SK-N-SH (cell line): ENCODE data around the gene PODXL. TPM values are rescaled to one million over a fixed set of nuclear protein-coding genes. Genes with fewer than 3 reads are reported as not detected.

ENCODE experiments used
- CTCF ChIA-PET: fragments of 300-600, 350-600 bp; formaldehyde crosslinking; extraction: SDS; loops from one replicate; lab custom pipeline; 2021; lab: Yijun Ruan, JAX
- POLR2A ChIA-PET: fragments of 350-600 bp; sonication (Branson Sonifier 250); formaldehyde crosslinking; extraction: SDS; loops from one replicate; lab custom pipeline; 2020; ENCODE audit warnings: antibody characterized with exemption, inconsistent platforms; lab: Yijun Ruan, JAX
- DNase-seq: peaks from one replicate; pipeline ENCODE4 v3.0.0; 2012
- H2AFZ ChIP-seq: fragments of 200-600 bp; sonication (generic); 2 replicates; pipeline ENCODE4 v1.8.1; 2016; ENCODE audit warnings: antibody characterized with exemption, mild to moderate bottlenecking, low read depth
- H3F3A ChIP-seq: fragments of 200-600 bp; sonication (generic); replicated peaks from 2 replicates; pipeline ENCODE3; 2016; ENCODE audit warnings: antibody characterized with exemption, mild to moderate bottlenecking; ENCODE audit not compliant: insufficient read depth
- H3K27ac ChIP-seq, 2 experiments: fragments of 200-500 bp in 1 of 2; fragments of 200-600 bp in 1 of 2; sonication (Bioruptor generic) in 1 of 2; sonication (generic), shearing (Covaris generic) in 1 of 2; 2 replicates each; pipeline versions ENCODE4 v1.5.1 to v1.6.1; 2014 to 2016; ENCODE audit warnings: low read depth in 2 of 2, inconsistent platforms in 1 of 2, low read length in 1 of 2, mild to moderate bottlenecking in 1 of 2, mixed read lengths in 1 of 2
- H3K27me3 ChIP-seq: fragments of 200-600 bp; sonication (generic), shearing (Covaris generic); 2 replicates; pipeline ENCODE4 v1.6.1; 2016; ENCODE audit warnings: mixed run types; ENCODE audit not compliant: insufficient read depth
- H3K36me3 ChIP-seq, 2 experiments: fragments of 200-500 bp in 1 of 2; fragments of 200-600 bp in 1 of 2; sonication (Bioruptor generic) in 1 of 2; sonication (generic) in 1 of 2; replicated peaks in 1 of 2; 2 replicates each; pipeline versions ENCODE3 to v1.5.1; 2014 to 2016; ENCODE audit warnings: low read length in 1 of 2, mild to moderate bottlenecking in 1 of 2; ENCODE audit not compliant: insufficient read depth in 2 of 2, control insufficient read depth in 1 of 2
- H3K4me1 ChIP-seq, 2 experiments: fragments of 200-500 bp in 1 of 2; fragments of 200-600 bp in 1 of 2; sonication (Bioruptor generic) in 1 of 2; sonication (generic), shearing (Covaris generic) in 1 of 2; 2 replicates each; pipeline versions ENCODE4 v1.5.1 to v1.6.1; 2014 to 2016; ENCODE audit warnings: low read depth in 1 of 2, low read length in 1 of 2, mixed run types in 1 of 2; ENCODE audit not compliant: insufficient read depth in 2 of 2, control insufficient read depth in 1 of 2
- H3K4me2 ChIP-seq: fragments of 200-600 bp; sonication (generic), shearing (Covaris generic); 2 replicates; pipeline ENCODE4 v1.6.1; 2017; ENCODE audit warnings: mixed run types
- H3K4me3 ChIP-seq, 2 experiments: fragments of 200-500 bp in 1 of 2; fragments of 200-600 bp in 1 of 2; sonication (Bioruptor generic) in 1 of 2; sonication (generic), shearing (Covaris generic) in 1 of 2; 2 replicates each; pipeline versions ENCODE4 v1.5.1 to v1.8.1; 2014 to 2016; ENCODE audit warnings: low read depth in 2 of 2, inconsistent platforms in 1 of 2, low read length in 1 of 2, mild to moderate bottlenecking in 1 of 2, mixed read lengths in 1 of 2, moderate library complexity in 1 of 2
- H3K79me2 ChIP-seq: fragments of 200-600 bp; sonication (generic); 2 replicates; pipeline ENCODE4 v1.8.1; 2017; ENCODE audit warnings: mild to moderate bottlenecking; ENCODE audit not compliant: insufficient read depth
- H3K9ac ChIP-seq: fragments of 200-600 bp; sonication (generic); 2 replicates; pipeline ENCODE4 v1.6.1; 2017; ENCODE audit warnings: mixed run types
- H3K9me2 ChIP-seq: fragments of 200-600 bp; sonication (generic); 2 replicates; pipeline ENCODE4 v1.6.1; 2017; ENCODE audit warnings: mixed run types
- H3K9me3 ChIP-seq: fragments of 200-600 bp; sonication (generic); 2 replicates; pipeline ENCODE4 v1.6.1; 2017; ENCODE audit warnings: mixed run types, mild to moderate bottlenecking, moderate library complexity
- H4K20me1 ChIP-seq: fragments of 200-600 bp; sonication (generic); 2 replicates; pipeline ENCODE4 v1.6.1; 2017; ENCODE audit warnings: mild to moderate bottlenecking, mixed run types; ENCODE audit not compliant: insufficient read depth
- CHD2 ChIP-seq: fragments of 150-350 bp; IDR thresholded peaks from 2 replicates; pipeline ENCODE4 v1.6.1; 2018; ENCODE audit warnings: low read length; ENCODE audit not compliant: partially characterized antibody
- ELF1 ChIP-seq: IDR thresholded peaks from 2 replicates; pipeline ENCODE4 v1.4.0; 2012
- EP300 ChIP-seq, 2 experiments: IDR thresholded peaks; 2 replicates each; pipeline versions ENCODE4 v1.4.0 to v1.6.1; 2012; ENCODE audit warnings: borderline replicate concordance in 1 of 2, low read depth in 1 of 2, low read length in 1 of 2
- FOXJ3 ChIP-seq: sonication (generic); formaldehyde crosslinking; IDR thresholded peaks from 2 replicates; pipeline ENCODE4 v1.5.1; 2020; ENCODE audit warnings: mild to moderate bottlenecking, missing genetic modification reagents
- MAX ChIP-seq: IDR thresholded peaks from 2 replicates; pipeline ENCODE4 v1.4.0; 2012; ENCODE audit warnings: low read depth
- NFIC ChIP-seq: IDR thresholded peaks from 2 replicates; pipeline ENCODE4 v1.4.0; 2012; ENCODE audit warnings: borderline replicate concordance
- NRF1 ChIP-seq: IDR thresholded peaks from 2 replicates; pipeline ENCODE4 v1.6.1; 2012; ENCODE audit warnings: low read depth, mild to moderate bottlenecking, low read length
- PBX3 ChIP-seq: IDR thresholded peaks from 2 replicates; pipeline ENCODE4; 2012
- POLR2AphosphoS5 ChIP-seq: IDR thresholded peaks from 2 replicates; pipeline ENCODE4 v1.6.1; 2012; ENCODE audit warnings: low read depth, low read length
- RXRA ChIP-seq: IDR thresholded peaks from 2 replicates; pipeline ENCODE4 v1.4.0; 2012; ENCODE audit warnings: low read depth, mild to moderate bottlenecking, borderline replicate concordance
- SIN3A ChIP-seq: IDR thresholded peaks from 2 replicates; pipeline ENCODE4 v1.6.1; 2012; ENCODE audit warnings: low read depth, mild to moderate bottlenecking, low read length, moderate library complexity, borderline replicate concordance
- SMC3 ChIP-seq: IDR thresholded peaks from 2 replicates; pipeline ENCODE4 v1.6.1; 2012; ENCODE audit warnings: low read depth, low read length, improper control_type of control experiment
- TAF1 ChIP-seq: IDR thresholded peaks from 2 replicates; pipeline ENCODE4 v1.6.1; 2012; ENCODE audit warnings: low read depth, mild to moderate bottlenecking, low read length, moderate library complexity, borderline replicate concordance
- TCF12 ChIP-seq: IDR thresholded peaks from 2 replicates; pipeline ENCODE4 v1.4.0; 2012
- YY1 ChIP-seq: IDR thresholded peaks from 2 replicates; pipeline ENCODE4 v1.4.0; 2012; ENCODE audit warnings: low read depth, mild to moderate bottlenecking
- WGBS: methylation state at CpG from one replicate; pipeline ENCODE4 v1.1.6; 2017; ENCODE audit warnings: low lambda C conversion rate; 5-methylcytosine and 5-hydroxymethylcytosine counted together
- polyA plus RNA-seq, 3 experiments: library from polyadenylated mRNA; depleted of rRNA; stranded (reverse); fragments of >200 nt; gene quantifications; 2 replicates each; pipeline ENCODE4 v1.2.3, GENCODE V29; 2012
- TF ChIP-seq, protein P1 (sequence below): fragments of 150-350 bp; IDR thresholded peaks from 2 replicates; pipeline ENCODE4 v1.6.1; 2016; ENCODE audit warnings: mild to moderate bottlenecking, low read depth, low read length
- TF ChIP-seq, protein P2 (sequence below): fragments of 150-350 bp; IDR thresholded peaks from 2 replicates; pipeline ENCODE4 v1.6.1; 2017; ENCODE audit warnings: antibody characterized with exemption, low read length, low read depth, borderline replicate concordance
- TF ChIP-seq, protein P3 (sequence below): IDR thresholded peaks from 2 replicates; pipeline ENCODE4 v1.6.1; 2012; ENCODE audit warnings: mild to moderate bottlenecking, low read depth, low read length, moderate library complexity

The PODXL gene
- polyA plus RNA-seq, 1 of the 3 experiments (the other 2 are of a cell fraction), result 76.1 TPM

DNA sequence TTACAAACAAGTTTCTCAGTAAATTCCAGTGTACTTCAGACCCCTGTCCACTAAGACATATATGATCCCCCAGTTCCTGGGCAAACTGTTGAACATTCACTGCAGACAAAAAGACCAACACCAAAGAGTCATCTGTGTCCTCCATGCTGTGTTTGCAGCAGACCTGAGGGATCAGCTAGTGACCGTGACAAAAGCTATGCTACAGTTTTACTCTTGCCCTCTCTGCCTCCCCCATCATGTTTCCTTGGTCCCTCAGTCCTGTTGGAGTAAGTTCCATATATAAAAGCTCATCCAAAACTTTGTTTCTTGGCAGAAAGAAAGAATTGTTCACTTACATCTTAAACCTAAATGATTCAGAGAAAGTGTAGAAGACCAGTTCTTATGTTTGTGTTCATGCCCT is 56.1 kb downstream of the PODXL start:
- ChIA-PET POLR2A (interaction anchor here (1.0 kb wide), 1 partner anchor 11 kb away, joined by 3 read pairs; no protein-coding TSS in a partner anchor), CTCF (interaction anchor here (0.9 to 15.5 kb wide), 7 partner anchors 8 to 1016 kb away, joined by 3 to 291 read pairs (median 12); no protein-coding TSS in a partner anchor)
- peaks cover 8% of the 10 kb centered on the region; the same call in 1 of the 2 replicates for H3K79me2 ChIP-seq
- no peak overlapping the region for H3K9ac ChIP-seq
- peaks cover 94% of the 10 kb centered on the region for H3F3A ChIP-seq
- no peaks in the 10 kb centered on the region for H3K27me3 ChIP-seq
- WGBS, result 95% methylated on average over 1 of the region's 1 CpG
- peaks cover 20 to 31% of the 10 kb centered on the region in 2 experiments; a peak in 3 of 4 replicates for H3K4me1 ChIP-seq
- H3K4me2 ChIP-seq, result no peak overlapping the region
- TF ChIP-seq SIN3A (no peak), NFIC (no peak), EP300 (IDR thresholded peaks at IDR 0.05; ENCODE audit: borderline replicate concordance in 1 of 2, low read depth in 1 of 2, low read length in 1 of 2) (no peak), FOXJ3 (no peak), POLR2AphosphoS5 (no peak; the same call in 1 of the 2 replicates), YY1 (no peak), TAF1 (no peak), SMC3 (no peak), MAX (no peak), TCF12 (no peak), ELF1 (no peak), NRF1 (no peak), RXRA (no peak), PBX3 (no peak), CHD2 (no peak)
- TF ChIP-seq, protein P1, sequence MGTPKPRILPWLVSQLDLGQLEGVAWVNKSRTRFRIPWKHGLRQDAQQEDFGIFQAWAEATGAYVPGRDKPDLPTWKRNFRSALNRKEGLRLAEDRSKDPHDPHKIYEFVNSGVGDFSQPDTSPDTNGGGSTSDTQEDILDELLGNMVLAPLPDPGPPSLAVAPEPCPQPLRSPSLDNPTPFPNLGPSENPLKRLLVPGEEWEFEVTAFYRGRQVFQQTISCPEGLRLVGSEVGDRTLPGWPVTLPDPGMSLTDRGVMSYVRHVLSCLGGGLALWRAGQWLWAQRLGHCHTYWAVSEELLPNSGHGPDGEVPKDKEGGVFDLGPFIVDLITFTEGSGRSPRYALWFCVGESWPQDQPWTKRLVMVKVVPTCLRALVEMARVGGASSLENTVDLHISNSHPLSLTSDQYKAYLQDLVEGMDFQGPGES, result no peak
- TF ChIP-seq, protein P2, sequence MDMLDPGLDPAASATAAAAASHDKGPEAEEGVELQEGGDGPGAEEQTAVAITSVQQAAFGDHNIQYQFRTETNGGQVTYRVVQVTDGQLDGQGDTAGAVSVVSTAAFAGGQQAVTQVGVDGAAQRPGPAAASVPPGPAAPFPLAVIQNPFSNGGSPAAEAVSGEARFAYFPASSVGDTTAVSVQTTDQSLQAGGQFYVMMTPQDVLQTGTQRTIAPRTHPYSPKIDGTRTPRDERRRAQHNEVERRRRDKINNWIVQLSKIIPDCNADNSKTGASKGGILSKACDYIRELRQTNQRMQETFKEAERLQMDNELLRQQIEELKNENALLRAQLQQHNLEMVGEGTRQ, result no peak
- TF ChIP-seq, protein P3, sequence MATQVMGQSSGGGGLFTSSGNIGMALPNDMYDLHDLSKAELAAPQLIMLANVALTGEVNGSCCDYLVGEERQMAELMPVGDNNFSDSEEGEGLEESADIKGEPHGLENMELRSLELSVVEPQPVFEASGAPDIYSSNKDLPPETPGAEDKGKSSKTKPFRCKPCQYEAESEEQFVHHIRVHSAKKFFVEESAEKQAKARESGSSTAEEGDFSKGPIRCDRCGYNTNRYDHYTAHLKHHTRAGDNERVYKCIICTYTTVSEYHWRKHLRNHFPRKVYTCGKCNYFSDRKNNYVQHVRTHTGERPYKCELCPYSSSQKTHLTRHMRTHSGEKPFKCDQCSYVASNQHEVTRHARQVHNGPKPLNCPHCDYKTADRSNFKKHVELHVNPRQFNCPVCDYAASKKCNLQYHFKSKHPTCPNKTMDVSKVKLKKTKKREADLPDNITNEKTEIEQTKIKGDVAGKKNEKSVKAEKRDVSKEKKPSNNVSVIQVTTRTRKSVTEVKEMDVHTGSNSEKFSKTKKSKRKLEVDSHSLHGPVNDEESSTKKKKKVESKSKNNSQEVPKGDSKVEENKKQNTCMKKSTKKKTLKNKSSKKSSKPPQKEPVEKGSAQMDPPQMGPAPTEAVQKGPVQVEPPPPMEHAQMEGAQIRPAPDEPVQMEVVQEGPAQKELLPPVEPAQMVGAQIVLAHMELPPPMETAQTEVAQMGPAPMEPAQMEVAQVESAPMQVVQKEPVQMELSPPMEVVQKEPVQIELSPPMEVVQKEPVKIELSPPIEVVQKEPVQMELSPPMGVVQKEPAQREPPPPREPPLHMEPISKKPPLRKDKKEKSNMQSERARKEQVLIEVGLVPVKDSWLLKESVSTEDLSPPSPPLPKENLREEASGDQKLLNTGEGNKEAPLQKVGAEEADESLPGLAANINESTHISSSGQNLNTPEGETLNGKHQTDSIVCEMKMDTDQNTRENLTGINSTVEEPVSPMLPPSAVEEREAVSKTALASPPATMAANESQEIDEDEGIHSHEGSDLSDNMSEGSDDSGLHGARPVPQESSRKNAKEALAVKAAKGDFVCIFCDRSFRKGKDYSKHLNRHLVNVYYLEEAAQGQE, result no peak
- DNase-seq, result no peak
- H2AFZ ChIP-seq, result no peak overlapping the region
- peak overlapping the region; percentile 13 to 32 for H3K27ac ChIP-seq
- no peaks in the 10 kb centered on the region for H3K9me3 ChIP-seq
- H3K9me2 ChIP-seq, result no peaks in the 10 kb centered on the region
- H3K4me3 ChIP-seq, result no peak overlapping the region
- H3K36me3 ChIP-seq, result peaks cover 69 to 72% of the 10 kb centered on the region in 2 experiments
- peaks cover 45% of the 10 kb centered on the region; the same call in 1 of the 2 replicates for H4K20me1 ChIP-seq
